ENCODE results near the gene MYO18B.

DNA sequence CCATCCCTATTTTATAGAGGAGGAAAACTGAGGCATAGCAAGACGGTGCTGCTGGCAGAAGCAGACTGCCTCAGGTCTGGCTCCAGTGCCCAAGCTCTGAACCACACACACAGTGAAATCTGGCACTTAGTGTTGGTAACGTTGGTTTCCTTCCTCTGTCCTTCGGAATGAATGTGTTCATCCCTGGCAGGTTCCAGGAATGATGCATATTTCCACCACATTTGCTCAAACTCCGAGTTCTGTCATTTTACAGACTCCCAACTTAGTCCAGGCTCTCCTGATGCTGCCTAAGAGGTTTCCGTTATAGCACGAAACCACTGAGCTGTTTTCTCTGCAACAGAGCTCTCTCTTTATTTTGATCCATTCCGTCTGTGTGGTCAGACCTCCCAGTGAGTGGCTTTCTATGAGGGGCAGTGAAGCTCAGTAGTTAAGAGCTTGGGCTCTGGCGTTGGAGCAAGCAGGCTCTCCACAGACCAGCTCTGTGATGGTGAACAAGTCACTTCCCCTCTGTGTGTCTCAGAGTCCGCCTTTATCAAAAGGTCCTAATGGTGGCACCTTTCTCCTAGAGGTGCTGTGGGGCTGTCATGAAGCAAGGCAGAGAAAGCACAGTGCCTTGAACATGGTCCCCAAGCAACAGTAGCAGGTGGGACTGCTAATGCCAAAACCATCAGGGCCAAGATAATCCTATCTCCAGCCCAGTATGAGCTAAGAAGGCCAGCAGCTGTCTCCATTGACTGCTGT lies 200.3 kb downstream of the MYO18B start:
- TF ChIP-seq EZH2 (IDR thresholded peaks at IDR 0.05; ENCODE audit: low read length) = no peak
- TF ChIP-seq, protein P1, sequence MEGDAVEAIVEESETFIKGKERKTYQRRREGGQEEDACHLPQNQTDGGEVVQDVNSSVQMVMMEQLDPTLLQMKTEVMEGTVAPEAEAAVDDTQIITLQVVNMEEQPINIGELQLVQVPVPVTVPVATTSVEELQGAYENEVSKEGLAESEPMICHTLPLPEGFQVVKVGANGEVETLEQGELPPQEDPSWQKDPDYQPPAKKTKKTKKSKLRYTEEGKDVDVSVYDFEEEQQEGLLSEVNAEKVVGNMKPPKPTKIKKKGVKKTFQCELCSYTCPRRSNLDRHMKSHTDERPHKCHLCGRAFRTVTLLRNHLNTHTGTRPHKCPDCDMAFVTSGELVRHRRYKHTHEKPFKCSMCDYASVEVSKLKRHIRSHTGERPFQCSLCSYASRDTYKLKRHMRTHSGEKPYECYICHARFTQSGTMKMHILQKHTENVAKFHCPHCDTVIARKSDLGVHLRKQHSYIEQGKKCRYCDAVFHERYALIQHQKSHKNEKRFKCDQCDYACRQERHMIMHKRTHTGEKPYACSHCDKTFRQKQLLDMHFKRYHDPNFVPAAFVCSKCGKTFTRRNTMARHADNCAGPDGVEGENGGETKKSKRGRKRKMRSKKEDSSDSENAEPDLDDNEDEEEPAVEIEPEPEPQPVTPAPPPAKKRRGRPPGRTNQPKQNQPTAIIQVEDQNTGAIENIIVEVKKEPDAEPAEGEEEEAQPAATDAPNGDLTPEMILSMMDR (optimal IDR thresholded peaks at IDR 0.05 in 1 of 3, IDR thresholded peaks at IDR 0.05 in 1 of 3, conservative IDR thresholded peaks at IDR 0.05 in 1 of 3; ENCODE audit: extremely low read depth in 1 of 3, insufficient read depth in 2 of 3, low read length in 3 of 3) = no peak

Measured in keratinocyte (primary cell).